WERI-Rb-1 (cell line): ENCODE data around the gene STH.

Experiments used
- DNase-seq: peaks from one replicate; pipeline ENCODE4 v3.0.0-alpha.2; 2020
- H3K27ac ChIP-seq: fragments of 250-450 bp; sonication (Bioruptor Pico); 2 replicates; pipeline ENCODE4 v1.5.1; 2020; ENCODE audit warnings: mild to moderate bottlenecking, moderate library complexity
- H3K27me3 ChIP-seq: fragments of 250-450 bp; sonication (Bioruptor Pico); 2 replicates; pipeline ENCODE4 v1.5.1; 2021; ENCODE audit warnings: mild to moderate bottlenecking, low read depth, moderate library complexity; ENCODE audit not compliant: insufficient read depth, severe bottlenecking
- H3K36me3 ChIP-seq: fragments of 250-450 bp; sonication (Bioruptor Pico); 2 replicates; pipeline ENCODE4 v1.5.1; 2020; ENCODE audit warnings: mild to moderate bottlenecking, moderate library complexity
- H3K4me3 ChIP-seq: 2 replicates; pipeline ENCODE4 v1.5.1; 2011; ENCODE audit warnings: low read depth, mild to moderate bottlenecking, control low read depth, low read length
- H3K9me3 ChIP-seq: fragments of 250-450 bp; sonication (Bioruptor Pico); 2 replicates; pipeline ENCODE4 v1.5.1; 2021; ENCODE audit warnings: mild to moderate bottlenecking, moderate library complexity; ENCODE audit not compliant: severe bottlenecking
- CTCF ChIP-seq: IDR thresholded peaks from 2 replicates; pipeline ENCODE4 v1.5.1; 2011; ENCODE audit warnings: low read depth, mild to moderate bottlenecking, control low read depth, inconsistent platforms, low read length

STH gene

DNA sequence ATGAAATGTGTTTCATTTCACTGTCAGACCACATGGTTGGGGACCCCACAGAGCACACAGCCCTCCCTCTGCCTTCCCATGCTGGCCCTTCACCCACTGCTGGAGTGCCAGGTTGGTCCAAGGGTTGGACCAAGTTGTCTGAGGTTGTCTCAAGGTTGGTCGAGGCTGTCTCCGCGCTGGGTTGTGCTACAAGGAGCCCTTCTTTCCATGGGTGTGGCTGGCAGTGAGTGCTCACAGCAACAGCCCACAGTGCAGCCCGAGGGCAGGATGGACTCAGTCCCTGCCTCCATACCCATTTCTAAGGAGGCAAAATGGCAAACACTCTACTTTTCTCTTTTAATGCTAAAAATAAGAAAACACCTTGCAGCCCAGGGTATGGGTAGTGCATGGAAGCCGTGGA lies 35.8 kb upstream of the STH start:
- H3K27me3 ChIP-seq: no peaks in the 10 kb centered on the region
- no peak for TF ChIP-seq CTCF

DNA sequence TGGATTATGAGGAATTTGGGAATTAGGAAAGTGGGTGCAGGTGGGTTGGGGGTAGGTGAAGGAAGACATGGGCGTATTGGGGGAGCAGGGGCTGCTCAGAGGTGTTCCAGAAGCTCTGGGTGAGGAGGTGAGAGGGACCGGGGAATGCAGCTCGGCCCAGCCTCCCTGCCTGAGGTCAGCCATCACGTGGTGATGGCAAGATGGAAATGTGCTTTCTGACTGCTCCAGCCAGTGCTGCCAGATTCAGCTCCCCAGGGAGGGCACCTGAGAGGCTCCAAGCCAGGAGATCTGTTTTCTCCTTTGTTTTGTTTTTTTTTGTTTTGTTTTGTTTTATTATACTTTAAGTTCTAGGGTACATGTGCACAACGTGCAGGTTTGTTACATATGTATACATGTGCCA lies 35.2 kb upstream of the STH start:
- Histone ChIP-seq H3K9me3 (no peaks in the 10 kb centered on the region), H3K36me3 (no peaks in the 10 kb centered on the region), H3K27ac (no peak overlapping the region), H3K4me3 (no peak overlapping the region), H3K27me3 (no peaks in the 10 kb centered on the region)
- DNase-seq: no peak
- no peak for TF ChIP-seq CTCF

More for the DNA sequence above, 35.8 kb upstream of the STH start:
- no peaks in the 10 kb centered on the region for H3K36me3 ChIP-seq
- no peaks in the 10 kb centered on the region for H3K9me3 ChIP-seq
- H3K27ac ChIP-seq: no peak overlapping the region
- no peak overlapping the region for H3K4me3 ChIP-seq
- no peak for DNase-seq

GRCh38 chr17:45964634-45965033 lies 34.4 kb upstream of the STH start:
- no peaks in the 10 kb centered on the region for H3K27me3 ChIP-seq
- TF ChIP-seq CTCF: no peak
- DNase-seq: no peak
- no peaks in the 10 kb centered on the region for H3K36me3 ChIP-seq
- no peak overlapping the region for H3K4me3 ChIP-seq
- no peaks in the 10 kb centered on the region for H3K9me3 ChIP-seq
- H3K27ac ChIP-seq: no peak overlapping the region

- no peaks in the 10 kb centered on the region for H3K27me3 ChIP-seq
- H3K4me3 ChIP-seq: no peak overlapping the region
- no peak overlapping the region for H3K27ac ChIP-seq
- no peak for DNase-seq
- TF ChIP-seq CTCF: no peak
- no peaks in the 10 kb centered on the region for H3K36me3 ChIP-seq
- no peaks in the 10 kb centered on the region for H3K9me3 ChIP-seq
These were observed 33.2 kb upstream of the STH start for GRCh38 chr17:45965812-45966211.

DNA sequence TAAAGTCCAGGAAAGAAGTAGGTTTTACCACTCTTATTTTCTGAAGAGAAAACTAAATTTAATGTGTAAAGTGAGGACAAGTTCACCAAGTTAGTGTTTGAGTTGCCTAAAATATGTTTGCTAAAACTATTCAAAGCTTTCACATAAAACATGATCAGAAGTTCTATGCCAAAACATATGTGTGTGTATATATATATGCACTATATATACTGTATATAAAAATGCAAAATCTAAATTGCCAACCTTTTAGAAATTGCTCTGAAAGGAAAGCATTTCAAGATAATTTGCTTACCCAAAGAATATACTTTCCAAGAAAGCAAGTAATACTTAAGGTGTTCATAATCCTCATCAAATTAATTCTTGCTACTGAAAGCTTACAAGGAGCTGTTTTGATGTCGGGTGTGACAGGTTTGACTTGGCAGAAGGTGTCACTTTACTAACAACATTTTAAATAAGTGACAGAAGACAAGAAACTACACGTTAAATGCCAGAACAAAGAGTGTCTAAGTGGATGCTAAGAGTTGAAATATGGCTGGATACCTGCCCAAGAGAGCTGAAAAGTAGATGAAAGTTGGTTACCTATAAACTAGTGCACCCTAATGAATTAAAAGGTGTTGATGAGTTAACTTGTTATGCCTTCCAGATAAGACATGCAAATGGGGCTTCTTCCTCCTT lies 32.3 kb upstream of the STH start:
- no peak for TF ChIP-seq CTCF
- H3K27ac ChIP-seq: no peak overlapping the region
- DNase-seq: no peak
- no peaks in the 10 kb centered on the region for H3K27me3 ChIP-seq
- H3K4me3 ChIP-seq: no peak overlapping the region
- H3K36me3 ChIP-seq: no peaks in the 10 kb centered on the region
- H3K9me3 ChIP-seq: no peaks in the 10 kb centered on the region

DNA sequence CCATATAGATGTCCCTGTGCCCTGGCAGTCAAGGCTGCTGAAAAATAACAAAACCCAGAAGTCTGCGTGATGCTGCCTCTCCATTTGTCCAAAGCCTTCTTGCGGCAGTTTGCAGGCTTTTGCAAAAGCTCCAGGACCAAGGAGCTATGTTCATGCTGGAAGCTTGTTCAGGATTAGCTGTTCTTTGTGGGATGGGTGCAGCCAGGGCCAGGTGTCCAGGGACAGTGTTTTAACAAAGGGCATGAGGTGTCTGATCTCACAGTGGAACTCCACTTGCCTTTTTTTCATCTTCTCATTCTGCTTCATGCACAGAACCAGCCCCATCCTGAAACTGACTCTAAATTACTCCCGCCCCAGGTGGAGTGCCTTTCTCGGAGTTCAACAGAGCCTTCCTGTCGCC lies 31.7 kb upstream of the STH start:
- TF ChIP-seq CTCF: no peak
- DNase-seq: no peak
- Histone ChIP-seq H3K27ac (no peak overlapping the region), H3K9me3 (no peaks in the 10 kb centered on the region), H3K27me3 (no peaks in the 10 kb centered on the region), H3K36me3 (no peaks in the 10 kb centered on the region), H3K4me3 (no peak overlapping the region)
